GM19372 (cell line): ENCODE results near the gene FREM2.

Experiments
- ATAC-seq: cut with Tn5 transposase; IDR thresholded peaks from one replicate; pipeline ENCODE4 v1.9.1; 2021; ENCODE audit warnings: mild to moderate bottlenecking, low read depth, moderate library complexity; ENCODE audit not compliant: unreplicated experiment

Gene FREM2

GRCh38 chr13:38687246-38688229 is 661 bp downstream of the FREM2 start:
- no peak for ATAC-seq

GRCh38 chr13:38688674-38689073 is 1.8 kb downstream of the FREM2 start:
- no peak for ATAC-seq

- no peak for ATAC-seq
Measured at GRCh38 chr13:38690231-38690630, 3.4 kb downstream of the FREM2 start.

- ATAC-seq: no peak
Measured at GRCh38 chr13:38693168-38693567, 6.3 kb downstream of the FREM2 start.

GRCh38 chr13:38693641-38694040 is 6.8 kb downstream of the FREM2 start:
- no peak for ATAC-seq

GRCh38 chr13:38697197-38697596 is 10.3 kb downstream of the FREM2 start:
- no peak for ATAC-seq

- ATAC-seq: no peak
Measured at GRCh38 chr13:38697628-38698333, 10.9 kb downstream of the FREM2 start.

GRCh38 chr13:38700051-38700450 is 13.2 kb downstream of the FREM2 start:
- ATAC-seq: no peak

GRCh38 chr13:38702669-38703068 is 15.8 kb downstream of the FREM2 start:
- ATAC-seq: no peak

GRCh38 chr13:38703255-38703654 is 16.4 kb downstream of the FREM2 start:
- no peak for ATAC-seq

GRCh38 chr13:38705365-38705764 is 18.5 kb downstream of the FREM2 start:
- no peak for ATAC-seq

GRCh38 chr13:38707460-38707859 is 20.6 kb downstream of the FREM2 start:
- no peak for ATAC-seq

GRCh38 chr13:38713046-38713445 is 26.2 kb downstream of the FREM2 start:
- ATAC-seq: no peak

- ATAC-seq: no peak
Measured at GRCh38 chr13:38718374-38718773, 31.5 kb downstream of the FREM2 start.

- no peak for ATAC-seq
Measured at GRCh38 chr13:38730332-38730731, 43.5 kb downstream of the FREM2 start.

GRCh38 chr13:38733146-38733545 is 46.3 kb downstream of the FREM2 start:
- no peak for ATAC-seq

- ATAC-seq: no peak
Measured at GRCh38 chr13:38735665-38736440, 49.0 kb downstream of the FREM2 start.

GRCh38 chr13:38743466-38743865 is 56.6 kb downstream of the FREM2 start:
- ATAC-seq: no peak

GRCh38 chr13:38752686-38753085 is 65.8 kb downstream of the FREM2 start:
- ATAC-seq: no peak

- no peak for ATAC-seq
Measured at GRCh38 chr13:38753878-38754277, 67.0 kb downstream of the FREM2 start.

- ATAC-seq: no peak
Measured at GRCh38 chr13:38755793-38756192, 68.9 kb downstream of the FREM2 start.
